Measurements from ENCODE around the gene PDE2A. TPM values are rescaled to one million over a fixed set of nuclear protein-coding genes. Genes with fewer than 3 reads are reported as not detected.

The PDE2A gene
- 10 to 100 TPM; 13.4 to 26.6 (median 21.9) TPM for total RNA-seq

- ATAC-seq = no peak
- in situ Hi-C loops (cut with MboI; ENCODE audit: low sequenced_read_pairs in 4 of 4) = loop anchor here in 1 of 4 donors (10.0 kb wide), 1 partner anchor 199 kb away; no protein-coding TSS in a partner anchor
- TF ChIP-seq CTCF (IDR thresholded peaks at IDR 0.05 in 4 of 5, conservative IDR thresholded peaks at IDR 0.05 in 1 of 5) = no peak
- no peak for TF ChIP-seq POLR2A (IDR thresholded peaks at IDR 0.05)
These were observed at the start of gene PDE2A for GRCh38 chr11:72673943-72674828. Gene PDE2A, minus strand, starts transcription at chr11:72674422. Its CDS starts 215 bp downstream, at chr11:72674207.

GRCh38 chr11:72723508-72723907 lies 49.3 kb upstream of the PDE2A start:
- peak overlapping the region in 2 of 4 donors; percentile 88 to 89 for H3K27ac ChIP-seq
- intact Hi-C loops (cut with DNase I; ENCODE audit: low total_unique reads) (no loop called here), in situ Hi-C loops (cut with MboI; ENCODE audit: low sequenced_read_pairs in 4 of 4) (loop anchor here in 3 of 4 donors (5.0 to 25.0 kb wide), 4 partner anchors 61 to 464 kb away; partner anchors contain the start of gene STARD10 (in 1 of the 3))
- no peaks in the 10 kb centered on the region for H3K27me3 ChIP-seq
- ATAC-seq (no peak), DNase-seq (no peak)
- H3K4me3 ChIP-seq = no peak overlapping the region
- H3K4me1 ChIP-seq = peaks cover 35 to 39% of the 10 kb centered on the region in 2 donors
- H3K36me3 ChIP-seq = no peaks in the 10 kb centered on the region
- TF ChIP-seq CTCF (IDR thresholded peaks at IDR 0.05 in 4 of 5, conservative IDR thresholded peaks at IDR 0.05 in 1 of 5) = no peak
- no peak for TF ChIP-seq POLR2A (IDR thresholded peaks at IDR 0.05)
- no peaks in the 10 kb centered on the region for H3K9me3 ChIP-seq

More at GRCh38 chr11:72673943-72674828, at the start of gene PDE2A:
- H3K4me1 ChIP-seq = no peaks in the 10 kb centered on the region
- peaks cover 57 to 66% (median 62%) of the 10 kb centered on the region in 3 donors for H3K27me3 ChIP-seq
- H3K36me3 ChIP-seq = no peaks in the 10 kb centered on the region
- H3K27ac ChIP-seq = no peak within 1 kb of the TSS
- DNase-seq = no peak
- no peaks in the 10 kb centered on the region for H3K9me3 ChIP-seq
- no peak within 1 kb of the TSS for H3K4me3 ChIP-seq
- intact Hi-C loops (cut with DNase I; ENCODE audit: low total_unique reads) = no loop called here

GRCh38 chr11:72722050-72722748 lies 48.0 kb upstream of the PDE2A start:
- H3K27ac ChIP-seq = peak overlapping the region; percentile 88 to 97 (median 90)
- in situ Hi-C loops (cut with MboI; ENCODE audit: low sequenced_read_pairs in 4 of 4) (loop anchor here in 3 of 4 donors (5.0 to 25.0 kb wide), 4 partner anchors 63 to 465 kb away; partner anchors contain the start of gene STARD10 (in 1 of the 3)), intact Hi-C loops (cut with DNase I; ENCODE audit: low total_unique reads) (no loop called here)
- H3K4me3 ChIP-seq = peak overlapping the region; percentile 58 to 75 (median 70)
- TF ChIP-seq CTCF (IDR thresholded peaks at IDR 0.05 in 4 of 5, conservative IDR thresholded peaks at IDR 0.05 in 1 of 5) (no peak), POLR2A (IDR thresholded peaks at IDR 0.05) (peak; percentile 48 to 61)
- no peaks in the 10 kb centered on the region for H3K36me3 ChIP-seq
- H3K4me1 ChIP-seq = peaks cover 45 to 48% of the 10 kb centered on the region in 2 donors
- DNase-seq (peak; percentile 76 to 91), ATAC-seq (peak; percentile 82 to 84)
- H3K27me3 ChIP-seq = no peaks in the 10 kb centered on the region
- H3K9me3 ChIP-seq = no peaks in the 10 kb centered on the region

GRCh38 chr11:72721689-72722049 lies 47.4 kb upstream of the PDE2A start:
- intact Hi-C loops (cut with DNase I; ENCODE audit: low total_unique reads) = no loop called here
- ATAC-seq (peak; percentile 10 to 15), DNase-seq (no peak)
- peak overlapping the region; percentile 88 to 97 (median 90) for H3K27ac ChIP-seq
- H3K9me3 ChIP-seq = no peaks in the 10 kb centered on the region
- H3K4me1 ChIP-seq = peaks cover 47 to 53% of the 10 kb centered on the region in 2 donors
- no peaks in the 10 kb centered on the region for H3K27me3 ChIP-seq
- no peaks in the 10 kb centered on the region for H3K36me3 ChIP-seq
- in situ Hi-C loops (cut with MboI; ENCODE audit: low sequenced_read_pairs in 4 of 4) = loop anchor here in 3 of 4 donors (5.0 to 25.0 kb wide), 4 partner anchors 63 to 466 kb away; partner anchors contain the start of gene STARD10 (in 1 of the 3)
- H3K4me3 ChIP-seq = peak overlapping the region; percentile 58 to 75 (median 70)
- no peak for TF ChIP-seq CTCF (IDR thresholded peaks at IDR 0.05 in 4 of 5, conservative IDR thresholded peaks at IDR 0.05 in 1 of 5)
- TF ChIP-seq POLR2A (IDR thresholded peaks at IDR 0.05) = no peak

All from gastrocnemius medialis (tissue), 4 donors.